Stimulated activated effector memory CD8-positive, alpha-beta T cell treated with anti-CD3 and anti-CD28 coated beads, Interleukin-12 subunit alpha, Interleukin-12 subunit beta, amount 100 ng/mL, for 72 hours (primary cell): Measurements from ENCODE around the gene GABARAP.
A peak's percentile ranks its signal among the peaks of the same experiment; 100 is the strongest.

ENCODE experiments used
- ATAC-seq: fragments of 150-1000 bp; cut with Tn5 transposase; 2 replicates; pipeline ENCODE4 v1.10.0; 2021
- DNase-seq, 2 donors: peaks; one replicate each; pipeline ENCODE4 v3.0.0; 2021 to 2022; ENCODE audit warnings: low spot score in 2 of 2
- H3K27ac Mint-ChIP-seq: one replicate; pipeline ENCODE4 v1.8.0; 2022; ENCODE audit warnings: mild to moderate bottlenecking, mixed read lengths
- H3K36me3 Mint-ChIP-seq: one replicate; pipeline ENCODE4 v1.8.0; 2022; ENCODE audit warnings: mild to moderate bottlenecking, mixed read lengths
- H3K4me1 Mint-ChIP-seq: one replicate; pipeline ENCODE4 v1.8.0; 2022; ENCODE audit warnings: mixed read lengths
- H3K4me3 Mint-ChIP-seq: one replicate; pipeline ENCODE4 v1.8.0; 2022; ENCODE audit warnings: mild to moderate bottlenecking, mixed read lengths
- H3K9me3 Mint-ChIP-seq: one replicate; pipeline ENCODE4 v1.8.0; 2022; ENCODE audit warnings: mixed read lengths

The GABARAP gene

GRCh38 chr17:7223375-7223774 is 18.9 kb downstream of the GABARAP start:
- Mint-ChIP-seq H3K4me3 (no peak overlapping the region), H3K36me3 (peaks cover 89% of the 10 kb centered on the region), H3K27ac (peak overlapping the region; percentile 83)

GRCh38 chr17:7222972-7223292 is 19.3 kb downstream of the GABARAP start:
- ATAC-seq (no peak), DNase-seq (no peak)
- H3K4me1 Mint-ChIP-seq, result peaks cover 49% of the 10 kb centered on the region
- no peak overlapping the region for H3K27ac Mint-ChIP-seq
- H3K4me3 Mint-ChIP-seq, result no peak overlapping the region
- H3K9me3 Mint-ChIP-seq, result no peaks in the 10 kb centered on the region
- H3K36me3 Mint-ChIP-seq, result peaks cover 85% of the 10 kb centered on the region

More at GRCh38 chr17:7223375-7223774, 18.9 kb downstream of the GABARAP start:
- no peak for DNase-seq
- H3K4me1 Mint-ChIP-seq, result peaks cover 49% of the 10 kb centered on the region
- H3K9me3 Mint-ChIP-seq, result no peaks in the 10 kb centered on the region
- no peak for ATAC-seq

GRCh38 chr17:7222093-7222971 is 19.9 kb downstream of the GABARAP start:
- Mint-ChIP-seq H3K4me1 (peaks cover 45% of the 10 kb centered on the region), H3K36me3 (peaks cover 79% of the 10 kb centered on the region), H3K27ac (peak overlapping the region; percentile 98), H3K9me3 (no peaks in the 10 kb centered on the region), H3K4me3 (no peak overlapping the region)
- no peak for ATAC-seq
- no peak for DNase-seq

GRCh38 chr17:7221278-7222092 is 20.8 kb downstream of the GABARAP start:
- ATAC-seq (no peak), DNase-seq (no peak)
- H3K27ac Mint-ChIP-seq, result peak overlapping the region; percentile 98
- H3K4me3 Mint-ChIP-seq, result peak overlapping the region; percentile 95
- H3K9me3 Mint-ChIP-seq, result no peaks in the 10 kb centered on the region
- peaks cover 49% of the 10 kb centered on the region for H3K4me1 Mint-ChIP-seq
- peaks cover 74% of the 10 kb centered on the region for H3K36me3 Mint-ChIP-seq

GRCh38 chr17:7220593-7221277 is 21.5 kb downstream of the GABARAP start:
- Mint-ChIP-seq H3K36me3 (peaks cover 75% of the 10 kb centered on the region), H3K4me1 (peaks cover 57% of the 10 kb centered on the region), H3K27ac (peak overlapping the region; percentile 98), H3K4me3 (peak overlapping the region; percentile 95), H3K9me3 (no peaks in the 10 kb centered on the region)
- ATAC-seq (peak; percentile 63), DNase-seq (peak; percentile 31 to 77)

- Mint-ChIP-seq H3K4me1 (peaks cover 60% of the 10 kb centered on the region), H3K27ac (peak within 1 kb of the TSS; percentile 98), H3K36me3 (peaks cover 71% of the 10 kb centered on the region), H3K9me3 (no peaks in the 10 kb centered on the region), H3K4me3 (peak within 1 kb of the TSS; percentile 95)
- peak; percentile 87 for ATAC-seq
- DNase-seq, result peak; percentile 76 to 93
These were observed 22.2 kb downstream of the GABARAP start, which contains the start of the genes ACADVL and DLG4 for GRCh38 chr17:7219812-7220592. Gene ACADVL, plus strand, starts transcription at chr17:7219938. Its CDS starts 47 bp downstream, at chr17:7219985. Gene DLG4, minus strand, starts transcription at chr17:7219836.

GRCh38 chr17:7219229-7219811 is 22.9 kb downstream of the GABARAP start:
- H3K9me3 Mint-ChIP-seq, result no peaks in the 10 kb centered on the region
- peaks cover 71% of the 10 kb centered on the region for H3K36me3 Mint-ChIP-seq
- H3K27ac Mint-ChIP-seq, result peak overlapping the region; percentile 98
- ATAC-seq (no peak), DNase-seq (no peak)
- peaks cover 67% of the 10 kb centered on the region for H3K4me1 Mint-ChIP-seq
- H3K4me3 Mint-ChIP-seq, result peak overlapping the region; percentile 95

- DNase-seq, result no peak
- H3K4me1 Mint-ChIP-seq, result peaks cover 69% of the 10 kb centered on the region
- H3K36me3 Mint-ChIP-seq, result peaks cover 71% of the 10 kb centered on the region
- H3K9me3 Mint-ChIP-seq, result no peaks in the 10 kb centered on the region
- H3K4me3 Mint-ChIP-seq, result peak overlapping the region; percentile 95
- no peak for ATAC-seq
- H3K27ac Mint-ChIP-seq, result peak overlapping the region; percentile 98
These were observed 23.5 kb downstream of the GABARAP start for GRCh38 chr17:7218758-7219157.

- DNase-seq (no peak), ATAC-seq (no peak)
- Mint-ChIP-seq H3K4me3 (peak overlapping the region; percentile 95), H3K36me3 (peaks cover 65% of the 10 kb centered on the region), H3K4me1 (peaks cover 70% of the 10 kb centered on the region), H3K9me3 (no peaks in the 10 kb centered on the region), H3K27ac (peak overlapping the region; percentile 98)
These were observed 24.1 kb downstream of the GABARAP start for GRCh38 chr17:7218166-7218565.

GRCh38 chr17:7217113-7217987 is 24.9 kb downstream of the GABARAP start:
- no peak for DNase-seq
- H3K4me1 Mint-ChIP-seq, result peaks cover 71% of the 10 kb centered on the region
- peaks cover 57% of the 10 kb centered on the region for H3K36me3 Mint-ChIP-seq
- no peak for ATAC-seq
- H3K4me3 Mint-ChIP-seq, result peak overlapping the region; percentile 95
- H3K9me3 Mint-ChIP-seq, result no peaks in the 10 kb centered on the region
- H3K27ac Mint-ChIP-seq, result peak overlapping the region; percentile 98

- peaks cover 66% of the 10 kb centered on the region for H3K4me1 Mint-ChIP-seq
- no peaks in the 10 kb centered on the region for H3K9me3 Mint-ChIP-seq
- H3K4me3 Mint-ChIP-seq, result peak overlapping the region; percentile 22
- DNase-seq, result no peak
- H3K36me3 Mint-ChIP-seq, result peaks cover 48% of the 10 kb centered on the region
- H3K27ac Mint-ChIP-seq, result peak overlapping the region; percentile 1
- no peak for ATAC-seq
These were observed 25.8 kb downstream of the GABARAP start for GRCh38 chr17:7216242-7217112.

GRCh38 chr17:7215652-7216180 is 26.5 kb downstream of the GABARAP start:
- H3K4me3 Mint-ChIP-seq, result peak overlapping the region; percentile 22
- H3K36me3 Mint-ChIP-seq, result peaks cover 41% of the 10 kb centered on the region
- no peaks in the 10 kb centered on the region for H3K9me3 Mint-ChIP-seq
- H3K27ac Mint-ChIP-seq, result peak overlapping the region; percentile 1
- peaks cover 58% of the 10 kb centered on the region for H3K4me1 Mint-ChIP-seq
- DNase-seq (no peak), ATAC-seq (no peak)
